Keratinocyte (primary cell): ENCODE measurements around the gene CCDC181. TPM values are rescaled to one million over a fixed set of nuclear protein-coding genes. Genes with fewer than 3 reads are reported as not detected.

Experiments
- DNase-seq: peaks from one replicate; pipeline ENCODE4 v3.0.0-alpha.2; 2011; ENCODE audit warnings: low read depth, missing footprints, low spot score
- FAIRE-seq: peaks from 2 replicates; lab custom pipeline; 2011; peaks lifted over from hg19 to GRCh38; lab: Jason Lieb, UNC
- H2AFZ ChIP-seq: 2 replicates; pipeline ENCODE4 v1.6.0; 2012; ENCODE audit warnings: low read length, control low read depth, inconsistent platforms; ENCODE audit not compliant: control insufficient read depth
- H3K27ac ChIP-seq: 2 replicates; pipeline ENCODE4 v1.5.1; 2011; ENCODE audit warnings: low read length; ENCODE audit not compliant: control insufficient read depth, insufficient read depth
- H3K27me3 ChIP-seq: 3 replicates; pipeline ENCODE4 v1.6.0; 2011; ENCODE audit warnings: low read length; ENCODE audit not compliant: control insufficient read depth, insufficient read depth; ENCODE audit errors: extremely low read depth
- H3K36me3 ChIP-seq, 2 experiments: 2 replicates in 1 of 2; 3 replicates in 1 of 2; pipeline ENCODE4 v1.5.1; 2011; ENCODE audit warnings: low read length in 2 of 2, mild to moderate bottlenecking in 1 of 2; ENCODE audit not compliant: control insufficient read depth in 2 of 2, insufficient read depth in 2 of 2; ENCODE audit errors: extremely low read depth in 1 of 2
- H3K4me1 ChIP-seq: 3 replicates; pipeline ENCODE4 v1.5.1; 2011; ENCODE audit warnings: low read length; ENCODE audit not compliant: control insufficient read depth, insufficient read depth; ENCODE audit errors: extremely low read depth
- H3K4me2 ChIP-seq: 3 replicates; pipeline ENCODE4 v1.6.0; 2011; ENCODE audit warnings: low read depth, low read length; ENCODE audit not compliant: control insufficient read depth, insufficient read depth; ENCODE audit errors: extremely low read depth
- H3K4me3 ChIP-seq, 3 experiments: fragments of 200-600 bp in 1 of 3; sonication (generic) in 1 of 3; 2 replicates in 2 of 3; 3 replicates in 1 of 3; pipeline ENCODE4 v1.5.1; 2011 to 2016; ENCODE audit warnings: low read length in 3 of 3, mild to moderate bottlenecking in 3 of 3, control low read depth in 2 of 3, inconsistent platforms in 1 of 3, low read depth in 1 of 3, mixed read lengths in 1 of 3, mixed run types in 1 of 3, moderate library complexity in 1 of 3; ENCODE audit not compliant: control insufficient read depth in 2 of 3, insufficient read depth in 2 of 3; ENCODE audit errors: extremely low read depth in 1 of 3
- H3K79me2 ChIP-seq: 2 replicates; pipeline ENCODE4 v1.6.0; 2012; ENCODE audit warnings: low read length; ENCODE audit not compliant: control insufficient read depth, insufficient read depth
- H3K9ac ChIP-seq: 3 replicates; pipeline ENCODE4 v1.6.0; 2011; ENCODE audit warnings: low read length; ENCODE audit not compliant: control insufficient read depth, insufficient read depth; ENCODE audit errors: extremely low read depth
- H3K9me1 ChIP-seq: 3 replicates; pipeline ENCODE4 v1.6.0; 2011; ENCODE audit warnings: low read length; ENCODE audit not compliant: control insufficient read depth, insufficient read depth; ENCODE audit errors: extremely low read depth
- H3K9me3 ChIP-seq: 2 replicates; pipeline ENCODE4 v1.5.1; 2012; ENCODE audit warnings: low read depth, low read length; ENCODE audit not compliant: control insufficient read depth
- H4K20me1 ChIP-seq: 3 replicates; pipeline ENCODE4 v1.6.0; 2011; ENCODE audit warnings: low read length; ENCODE audit not compliant: control insufficient read depth, insufficient read depth; ENCODE audit errors: extremely low read depth
- CTCF ChIP-seq, 3 experiments: IDR thresholded peaks in 1 of 3; conservative IDR thresholded peaks in 1 of 3; optimal IDR thresholded peaks in 1 of 3; 2 replicates in 2 of 3; 3 replicates in 1 of 3; pipeline versions ENCODE3 to v1.5.1; 2011; ENCODE audit warnings: low read length in 3 of 3, mild to moderate bottlenecking in 3 of 3, moderate library complexity in 2 of 3, control low read depth in 1 of 3, inconsistent platforms in 1 of 3; ENCODE audit not compliant: insufficient read depth in 2 of 3; ENCODE audit errors: extremely low read depth in 1 of 3
- EZH2 ChIP-seq: IDR thresholded peaks from one replicate; pipeline ENCODE4 v1.6.1; 2012; ENCODE audit warnings: inconsistent platforms, mild to moderate bottlenecking, low read length, moderate library complexity
- dilution Hi-C: fragments of 300-500 bp; cut with MboI; formaldehyde crosslinking; loops from one replicate; pipeline ENCODE4 v1.7.0; 2020; ENCODE audit warnings: low sequenced_read_pairs; ENCODE audit not compliant: extremely low pct_ligation_motif_present
- polyA plus RNA-seq, 5 experiments: library from polyadenylated mRNA; depleted of rRNA in 3 of 5; stranded (reverse) in 3 of 5; stranded (forward) in 1 of 5; unstranded in 1 of 5; fragments of >200 nt; gene quantifications; 1 replicate in 1 of 5; 2 replicates in 3 of 5; 3 replicates in 1 of 5; pipeline versions ENCODE4 v1.2.1 to v1.2.3, GENCODE V29; 2011 to 2012; ENCODE audit warnings: missing spikeins in 2 of 5, low read depth in 1 of 5, low replicate concordance in 1 of 5

The CCDC181 gene
- polyA plus RNA-seq, 1 donor (not counting 4 experiments of a cell fraction or from before 2014, with no cell fraction given) = not detected

GRCh38 chr1:169474302-169474995, 47.2 kb upstream of the CCDC181 start:
- no peak for TF ChIP-seq EZH2
- no peaks in the 10 kb centered on the region for H3K9me1 ChIP-seq
- H3K79me2 ChIP-seq = peaks cover 2% of the 10 kb centered on the region
- H3K9me3 ChIP-seq = no peaks in the 10 kb centered on the region
- no peak overlapping the region for H3K9ac ChIP-seq
- H3K27ac ChIP-seq = no peak overlapping the region
- H3K4me1 ChIP-seq = no peaks in the 10 kb centered on the region
- no peak for FAIRE-seq
- no peaks in the 10 kb centered on the region for H3K27me3 ChIP-seq
- H3K4me2 ChIP-seq = no peak overlapping the region
- no peak for DNase-seq
- H2AFZ ChIP-seq = no peak overlapping the region
- no peak overlapping the region for H3K4me3 ChIP-seq
- dilution Hi-C loops = no loop called here
- H3K36me3 ChIP-seq = no peaks in the 10 kb centered on the region
- no peaks in the 10 kb centered on the region for H4K20me1 ChIP-seq

GRCh38 chr1:169473347-169473746, 46.1 kb upstream of the CCDC181 start:
- no peaks in the 10 kb centered on the region for H3K9me1 ChIP-seq
- no peak for FAIRE-seq
- dilution Hi-C loops = no loop called here
- no peak overlapping the region for H3K4me3 ChIP-seq
- H3K36me3 ChIP-seq = no peaks in the 10 kb centered on the region
- H3K9me3 ChIP-seq = no peaks in the 10 kb centered on the region
- H3K27ac ChIP-seq = no peak overlapping the region
- H3K79me2 ChIP-seq = no peaks in the 10 kb centered on the region
- H3K4me2 ChIP-seq = no peak overlapping the region
- no peak for DNase-seq
- no peak overlapping the region for H2AFZ ChIP-seq
- TF ChIP-seq CTCF (optimal IDR thresholded peaks at IDR 0.05 in 1 of 3, IDR thresholded peaks at IDR 0.05 in 1 of 3, conservative IDR thresholded peaks at IDR 0.05 in 1 of 3; ENCODE audit: extremely low read depth in 1 of 3, insufficient read depth in 2 of 3, low read length in 3 of 3) = no peak
- no peak for TF ChIP-seq EZH2
- H3K27me3 ChIP-seq = no peaks in the 10 kb centered on the region
- no peak overlapping the region for H3K9ac ChIP-seq
- H4K20me1 ChIP-seq = no peaks in the 10 kb centered on the region
- no peaks in the 10 kb centered on the region for H3K4me1 ChIP-seq

- no peak for FAIRE-seq
- TF ChIP-seq EZH2 (no peak), CTCF (optimal IDR thresholded peaks at IDR 0.05 in 1 of 3, IDR thresholded peaks at IDR 0.05 in 1 of 3, conservative IDR thresholded peaks at IDR 0.05 in 1 of 3; ENCODE audit: extremely low read depth in 1 of 3, insufficient read depth in 2 of 3, low read length in 3 of 3) (no peak)
- no peak overlapping the region for H3K9ac ChIP-seq
- H3K9me1 ChIP-seq = no peaks in the 10 kb centered on the region
- no peak overlapping the region for H3K4me2 ChIP-seq
- H3K79me2 ChIP-seq = no peaks in the 10 kb centered on the region
- H3K36me3 ChIP-seq = no peaks in the 10 kb centered on the region
- dilution Hi-C loops = no loop called here
- H3K4me1 ChIP-seq = no peaks in the 10 kb centered on the region
- no peak overlapping the region for H3K4me3 ChIP-seq
- DNase-seq = no peak
- no peaks in the 10 kb centered on the region for H3K27me3 ChIP-seq
- H3K9me3 ChIP-seq = no peaks in the 10 kb centered on the region
- H4K20me1 ChIP-seq = no peaks in the 10 kb centered on the region
- H3K27ac ChIP-seq = no peak overlapping the region
- H2AFZ ChIP-seq = no peak overlapping the region
Measured at GRCh38 chr1:169472738-169473137, 45.5 kb upstream of the CCDC181 start.
